ENCODE measurements around the gene GSDMA. TPM values are rescaled to one million over a fixed set of nuclear protein-coding genes. Genes with fewer than 3 reads are reported as not detected.

Gene GSDMA
- total RNA-seq, 4 donors from 2014 or later: 0.11 to 0.99 (median 0.45) TPM; not detected in 1

DNA sequence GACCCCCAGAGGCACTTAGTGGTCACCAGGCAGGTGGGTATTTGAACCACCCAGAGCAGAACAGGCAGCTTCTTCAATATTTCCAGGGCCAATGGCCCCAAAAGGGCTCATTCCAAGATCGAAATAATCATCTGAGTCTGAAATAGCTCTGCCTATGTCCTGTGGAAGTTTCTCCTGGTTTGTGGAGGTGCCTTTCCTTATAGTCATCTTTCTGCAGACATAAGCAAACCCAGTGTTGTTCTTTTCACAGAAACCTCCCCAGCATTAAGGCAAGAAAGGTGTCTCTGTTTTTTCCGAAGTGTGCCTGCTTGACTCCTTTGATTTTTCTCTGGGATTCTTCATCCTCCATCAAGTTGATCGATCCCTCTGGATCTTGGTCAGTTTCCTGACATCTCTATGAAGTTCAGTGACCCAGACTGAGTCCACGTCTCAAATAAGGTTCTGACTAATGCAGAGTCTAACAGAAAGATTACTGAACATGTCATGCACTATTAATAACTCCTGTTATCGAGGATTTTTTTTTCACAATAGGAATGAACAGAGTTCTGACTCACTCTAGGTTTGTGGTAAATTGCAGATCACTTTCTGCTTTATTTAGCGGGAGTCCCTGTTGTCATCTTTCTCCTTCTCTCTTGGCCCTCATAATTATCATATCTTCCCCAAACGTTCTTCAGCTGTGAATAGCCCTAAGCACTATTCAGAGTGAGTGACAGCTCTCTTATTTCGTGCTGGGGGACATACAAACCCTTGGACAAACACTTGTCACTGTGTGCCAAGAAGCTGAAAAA is 33.8 kb upstream of the GSDMA start:
- Histone ChIP-seq H3K4me1 (peaks cover 42 to 51% (median 46%) of the 10 kb centered on the region in 4 donors), H3K4me3 (peak overlapping the region in 3 of 4 donors; percentile 91 to 92 (median 91)), H3K27ac (replicated peaks in 1 of 4) (peak overlapping the region; percentile 89 to 94 (median 93)), H3K9me3 (no peaks in the 10 kb centered on the region), H3K36me3 (peaks cover 0 to 3% (median under 1%) of the 10 kb centered on the region in 4 donors), H3K27me3 (no peaks in the 10 kb centered on the region)
- intact Hi-C loops (cut with DNase I): no loop called here
- TF ChIP-seq, protein P1, sequence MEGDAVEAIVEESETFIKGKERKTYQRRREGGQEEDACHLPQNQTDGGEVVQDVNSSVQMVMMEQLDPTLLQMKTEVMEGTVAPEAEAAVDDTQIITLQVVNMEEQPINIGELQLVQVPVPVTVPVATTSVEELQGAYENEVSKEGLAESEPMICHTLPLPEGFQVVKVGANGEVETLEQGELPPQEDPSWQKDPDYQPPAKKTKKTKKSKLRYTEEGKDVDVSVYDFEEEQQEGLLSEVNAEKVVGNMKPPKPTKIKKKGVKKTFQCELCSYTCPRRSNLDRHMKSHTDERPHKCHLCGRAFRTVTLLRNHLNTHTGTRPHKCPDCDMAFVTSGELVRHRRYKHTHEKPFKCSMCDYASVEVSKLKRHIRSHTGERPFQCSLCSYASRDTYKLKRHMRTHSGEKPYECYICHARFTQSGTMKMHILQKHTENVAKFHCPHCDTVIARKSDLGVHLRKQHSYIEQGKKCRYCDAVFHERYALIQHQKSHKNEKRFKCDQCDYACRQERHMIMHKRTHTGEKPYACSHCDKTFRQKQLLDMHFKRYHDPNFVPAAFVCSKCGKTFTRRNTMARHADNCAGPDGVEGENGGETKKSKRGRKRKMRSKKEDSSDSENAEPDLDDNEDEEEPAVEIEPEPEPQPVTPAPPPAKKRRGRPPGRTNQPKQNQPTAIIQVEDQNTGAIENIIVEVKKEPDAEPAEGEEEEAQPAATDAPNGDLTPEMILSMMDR (IDR thresholded peaks at IDR 0.05): no peak
- TF ChIP-seq POLR2A (IDR thresholded peaks at IDR 0.05; ENCODE audit: low read depth) (no peak), EP300 (IDR thresholded peaks at IDR 0.05) (no peak), POLR2AphosphoS5 (IDR thresholded peaks at IDR 0.05) (peak in 1 of 2 donors; percentile 39)
- DNase-seq (ENCODE audit: extremely low spot score): no peak
- 46% methylated on average over 8 of the region's 8 CpGs for WGBS

DNA sequence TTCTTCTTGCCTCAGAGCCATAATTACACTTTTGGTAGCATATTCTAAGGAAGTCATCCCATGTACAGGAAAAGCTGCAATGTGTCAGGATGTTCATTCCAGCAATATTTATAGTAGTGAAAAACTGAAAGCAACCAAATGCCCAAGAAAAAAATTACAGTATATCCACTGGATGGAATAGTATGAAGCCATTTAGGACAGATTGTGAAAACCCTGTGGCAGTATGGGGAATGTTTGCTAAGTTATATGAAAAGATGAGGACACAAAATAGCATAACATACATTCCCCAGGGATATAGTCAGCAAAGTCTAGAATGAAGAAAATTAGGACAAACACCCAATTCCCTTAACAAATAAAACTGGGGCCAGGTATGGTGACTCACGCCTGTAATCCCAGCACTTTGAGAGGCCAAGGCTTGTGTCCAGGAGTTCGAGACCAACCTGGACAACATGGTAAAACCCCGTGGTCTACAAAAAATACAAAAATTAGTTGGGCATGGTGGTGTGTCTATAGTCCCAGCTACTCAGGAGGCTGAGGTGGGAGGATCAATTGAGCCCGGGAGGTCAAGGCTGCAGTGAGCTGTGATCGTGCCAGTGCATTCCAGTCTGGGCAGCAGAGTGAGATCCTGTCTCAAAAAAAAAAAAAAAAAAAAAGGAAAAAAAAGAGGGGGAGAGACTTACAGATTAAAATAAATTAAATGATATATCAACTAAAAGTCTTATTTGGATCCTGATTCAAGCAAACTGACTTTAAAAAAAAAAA is 33.0 kb upstream of the GSDMA start:
- H3K9me3 ChIP-seq: no peaks in the 10 kb centered on the region
- H3K4me3 ChIP-seq: no peak overlapping the region
- no peaks in the 10 kb centered on the region for H3K27me3 ChIP-seq
- TF ChIP-seq EP300 (IDR thresholded peaks at IDR 0.05): no peak
- TF ChIP-seq POLR2A (IDR thresholded peaks at IDR 0.05; ENCODE audit: low read depth): no peak
- peaks cover 42 to 45% (median 43%) of the 10 kb centered on the region in 4 donors for H3K4me1 ChIP-seq
- H3K27ac ChIP-seq (replicated peaks in 1 of 4): peak overlapping the region; percentile 89 to 94 (median 93)
- no peaks in the 10 kb centered on the region for H3K36me3 ChIP-seq
- intact Hi-C loops (cut with DNase I): no loop called here
- 93% methylated on average over 5 of the region's 5 CpGs for WGBS
- no peak for DNase-seq (ENCODE audit: extremely low spot score)

DNA sequence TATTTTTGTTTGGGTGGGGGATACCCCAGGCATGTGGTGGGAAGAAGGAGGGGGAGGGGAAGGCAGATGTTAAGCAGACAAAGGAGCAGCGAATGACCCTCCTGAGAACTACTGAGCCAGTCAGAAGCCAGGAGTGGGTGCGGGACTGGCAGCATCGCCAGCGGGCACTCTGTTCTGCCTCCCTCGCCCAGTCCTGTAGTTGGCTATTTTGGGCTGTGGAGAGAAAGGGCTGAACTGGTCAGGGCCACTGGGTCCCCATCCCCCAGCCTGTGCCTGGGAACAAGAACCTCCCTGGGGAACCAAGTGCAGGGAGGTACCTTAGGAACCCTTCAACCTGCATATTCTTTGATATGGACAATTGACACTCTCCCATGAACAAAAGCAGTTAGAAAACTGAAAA is 28.9 kb upstream of the GSDMA start:
- 88% methylated on average over 5 of the region's 5 CpGs for WGBS
- H3K27ac ChIP-seq (replicated peaks in 1 of 4): no peak overlapping the region

DNA sequence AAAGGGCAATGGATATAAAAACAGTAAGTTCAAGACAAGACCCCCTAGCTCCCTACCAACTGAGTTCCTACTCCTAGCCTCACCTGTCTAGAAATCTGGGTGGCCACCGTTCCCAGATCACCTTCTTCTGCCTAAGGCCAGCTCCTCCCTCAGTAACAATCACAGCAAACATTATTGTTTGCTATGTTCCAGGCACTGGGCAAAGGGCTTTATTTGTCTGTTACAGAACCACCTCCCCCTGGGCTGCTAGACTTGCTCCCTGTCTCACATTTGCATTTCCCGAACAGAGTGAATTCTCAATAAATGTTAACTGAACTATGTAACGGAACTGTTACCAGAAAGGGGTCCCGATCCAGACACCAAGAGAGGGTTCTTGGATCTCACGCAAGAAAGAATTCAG is 28.5 kb upstream of the GSDMA start:
- DNase-seq (ENCODE audit: extremely low spot score): no peak
- no peaks in the 10 kb centered on the region for H3K9me3 ChIP-seq
- no peaks in the 10 kb centered on the region for H3K36me3 ChIP-seq
- no peak overlapping the region for H3K4me3 ChIP-seq
- TF ChIP-seq, protein P1 (IDR thresholded peaks at IDR 0.05): no peak
- TF ChIP-seq EP300 (IDR thresholded peaks at IDR 0.05) (no peak), POLR2A (IDR thresholded peaks at IDR 0.05; ENCODE audit: low read depth) (no peak), POLR2AphosphoS5 (IDR thresholded peaks at IDR 0.05) (no peak)
- intact Hi-C loops (cut with DNase I): no loop called here
- no peaks in the 10 kb centered on the region for H3K27me3 ChIP-seq
- H3K27ac ChIP-seq (replicated peaks in 1 of 4): no peak overlapping the region
- peaks cover 7 to 11% (median 7%) of the 10 kb centered on the region in 4 donors for H3K4me1 ChIP-seq
- 82% methylated on average over 5 of the region's 5 CpGs for WGBS

More for the DNA sequence above, 28.9 kb upstream of the GSDMA start:
- TF ChIP-seq POLR2A (IDR thresholded peaks at IDR 0.05; ENCODE audit: low read depth) (no peak), EP300 (IDR thresholded peaks at IDR 0.05) (no peak), POLR2AphosphoS5 (IDR thresholded peaks at IDR 0.05) (no peak)
- TF ChIP-seq, protein P1 (IDR thresholded peaks at IDR 0.05): no peak
- no peak for DNase-seq (ENCODE audit: extremely low spot score)
- no peaks in the 10 kb centered on the region for H3K27me3 ChIP-seq
- no peaks in the 10 kb centered on the region for H3K36me3 ChIP-seq
- H3K4me3 ChIP-seq: no peak overlapping the region
- no peaks in the 10 kb centered on the region for H3K9me3 ChIP-seq
- intact Hi-C loops (cut with DNase I): no loop called here
- H3K4me1 ChIP-seq: peaks cover 11 to 13% (median 11%) of the 10 kb centered on the region in 4 donors

DNA sequence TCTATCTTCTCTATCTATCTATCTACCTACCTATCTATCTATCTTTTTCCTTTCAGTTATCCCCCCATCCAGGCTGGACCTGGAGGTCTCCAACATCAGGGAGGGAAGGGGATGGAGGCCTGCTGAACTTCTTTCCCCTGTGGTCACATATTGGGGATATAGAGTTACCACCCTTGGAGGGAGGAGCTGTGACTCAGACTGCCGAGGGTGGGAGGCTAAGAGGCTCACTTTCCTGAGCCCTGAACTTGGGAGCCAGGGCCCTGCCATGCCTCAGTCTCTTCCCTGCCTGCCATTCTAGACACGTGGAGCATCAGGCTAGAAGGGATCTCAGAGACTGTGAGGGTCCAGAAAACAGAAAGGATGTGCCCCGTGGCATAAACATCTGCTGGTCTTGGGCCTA is 26.9 kb upstream of the GSDMA start:
- TF ChIP-seq POLR2AphosphoS5 (IDR thresholded peaks at IDR 0.05): no peak
- Histone ChIP-seq H3K36me3 (no peaks in the 10 kb centered on the region), H3K4me1 (peaks cover 0 to 9% (median 4%) of the 10 kb centered on the region in 4 donors), H3K4me3 (no peak overlapping the region), H3K27me3 (no peaks in the 10 kb centered on the region), H3K9me3 (no peaks in the 10 kb centered on the region), H3K27ac (replicated peaks in 1 of 4) (no peak overlapping the region)
- DNase-seq (ENCODE audit: extremely low spot score): no peak
- intact Hi-C loops (cut with DNase I): no loop called here
- 80% methylated on average over 3 of the region's 3 CpGs for WGBS
